Stimulated activated CD4-positive, alpha-beta T cell treated with anti-CD3 and anti-CD28 coated beads, Interleukin-12 subunit alpha, Interleukin-12 subunit beta, amount 100 ng/mL, for 48 hours (primary cell): ENCODE results near the gene ATG14.
"Not testable (repeated sequence)": the region's sequence is repeated elsewhere in the genome, so short reads cannot be mapped to it uniquely, and the experiment has no call there.

Experiments used
- DNase-seq, 3 donors: peaks; one replicate each; pipeline ENCODE4 v3.0.0-alpha.2; 2020; ENCODE audit warnings: low read depth in 2 of 3, low spot score in 1 of 3

ATG14 gene

DNA sequence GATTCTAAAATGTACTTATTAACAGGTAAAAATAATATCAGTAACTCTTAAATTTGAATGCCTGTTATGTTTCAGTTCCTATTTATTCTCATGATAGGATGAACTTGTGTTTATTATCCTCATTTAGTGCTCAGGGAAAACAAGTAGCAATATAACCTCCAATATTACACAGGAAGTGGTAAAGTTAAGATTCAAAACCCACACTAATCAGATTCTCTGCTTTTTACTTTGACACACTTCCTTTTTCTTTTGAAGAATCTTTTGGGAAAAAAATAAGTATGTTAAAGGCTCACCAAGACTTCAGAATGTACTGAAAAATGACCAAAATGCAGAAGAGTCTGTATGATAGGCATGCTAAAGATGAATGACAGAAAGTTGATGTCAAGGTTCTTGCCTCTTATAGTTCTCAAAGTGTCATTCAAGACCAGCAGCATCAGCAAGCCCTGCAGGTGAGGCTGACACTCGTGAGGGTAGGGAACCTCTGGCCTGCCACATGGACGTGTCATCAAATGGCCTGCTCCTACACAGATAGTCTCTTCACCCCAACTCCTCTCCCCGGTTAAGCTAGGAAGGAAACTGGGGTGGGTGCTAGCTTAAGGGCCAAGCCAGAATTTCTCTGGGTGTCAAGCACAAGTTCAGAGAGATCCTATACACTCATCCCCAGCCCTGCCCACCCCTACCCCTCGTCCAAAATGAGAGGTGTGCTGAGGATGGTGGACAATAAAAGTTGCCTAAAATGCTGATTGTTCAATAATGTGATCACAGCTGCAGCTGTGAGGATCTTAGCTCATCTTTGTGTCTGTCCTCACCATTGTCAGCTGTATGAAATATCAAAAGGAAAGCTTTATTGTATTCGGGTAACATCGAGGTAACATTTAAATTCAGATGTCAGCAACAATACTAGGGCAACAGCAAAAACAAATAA, 22.5 kb upstream of the ATG14 start:
- no peak for DNase-seq

DNA sequence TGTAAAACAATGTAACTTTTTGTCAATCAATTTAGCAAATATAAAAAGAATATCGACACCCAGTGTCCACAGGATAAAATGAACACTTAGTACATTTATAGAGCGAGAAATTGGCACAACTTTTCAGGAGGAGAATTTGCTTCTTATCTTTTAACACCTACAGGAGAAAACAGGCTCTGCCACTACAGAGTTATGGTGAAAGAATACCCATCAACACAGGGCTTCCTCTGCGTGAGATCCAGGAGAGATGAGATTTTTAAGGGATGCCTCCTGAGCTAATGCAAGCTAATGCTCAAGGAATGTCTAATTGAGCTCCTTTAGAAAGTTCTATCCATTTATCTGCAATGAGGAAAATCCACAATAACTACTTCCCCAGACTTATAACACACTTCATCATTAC, 21.0 kb upstream of the ATG14 start:
- no peak for DNase-seq

DNA sequence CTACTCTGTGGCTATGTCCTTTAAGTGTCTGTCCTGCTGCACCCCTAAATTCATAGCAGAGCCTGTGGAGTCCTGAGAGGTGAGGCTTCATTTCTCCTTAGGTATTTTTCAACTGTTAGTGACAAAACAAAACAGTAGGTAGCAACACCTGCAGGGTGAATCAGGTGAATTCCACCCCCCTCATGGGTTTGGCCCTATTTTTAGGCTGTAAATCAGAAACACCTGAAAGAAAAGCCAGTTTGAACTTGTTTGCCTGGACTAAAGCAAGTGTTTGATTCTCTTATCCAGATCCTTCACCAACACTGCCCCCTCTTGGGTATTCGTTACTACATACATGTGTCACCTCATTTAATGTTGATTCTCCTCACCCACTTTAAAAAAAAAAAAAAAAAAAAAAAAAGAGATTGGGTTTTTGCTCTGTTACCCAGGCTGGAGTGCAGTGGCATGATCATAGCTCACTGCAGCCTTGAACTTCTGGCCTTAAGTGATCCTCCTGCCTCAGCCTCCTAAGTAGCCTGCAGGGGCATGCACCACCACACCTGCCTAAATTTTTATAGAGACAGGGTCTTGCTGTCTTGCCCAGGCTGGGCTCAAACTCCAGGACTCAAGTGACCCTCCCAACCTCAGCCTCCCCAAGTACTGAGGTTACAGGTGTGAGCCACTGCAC, 18.5 kb upstream of the ATG14 start:
- DNase-seq: peak in 2 of 3 donors; percentile 20 to 47

DNA sequence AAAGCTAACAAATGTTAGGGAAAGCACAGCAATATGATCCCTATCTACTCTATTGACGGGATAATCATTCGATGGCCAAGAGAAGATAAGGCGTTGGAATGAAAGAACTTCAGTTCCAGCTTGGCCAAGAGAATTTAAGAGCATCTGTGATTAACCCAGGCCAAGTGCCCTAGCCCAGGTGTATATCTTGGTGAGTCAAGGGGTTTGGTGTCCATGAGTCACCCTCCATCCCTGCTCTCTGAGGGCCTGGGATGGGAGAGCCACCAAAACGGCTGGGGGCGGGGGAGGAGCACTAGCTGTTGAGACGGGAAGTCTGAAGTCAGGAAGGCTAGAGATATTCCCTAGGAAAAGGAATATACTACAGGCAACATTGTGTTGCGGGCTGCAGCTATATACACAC, 15.8 kb upstream of the ATG14 start:
- DNase-seq: no peak

DNA sequence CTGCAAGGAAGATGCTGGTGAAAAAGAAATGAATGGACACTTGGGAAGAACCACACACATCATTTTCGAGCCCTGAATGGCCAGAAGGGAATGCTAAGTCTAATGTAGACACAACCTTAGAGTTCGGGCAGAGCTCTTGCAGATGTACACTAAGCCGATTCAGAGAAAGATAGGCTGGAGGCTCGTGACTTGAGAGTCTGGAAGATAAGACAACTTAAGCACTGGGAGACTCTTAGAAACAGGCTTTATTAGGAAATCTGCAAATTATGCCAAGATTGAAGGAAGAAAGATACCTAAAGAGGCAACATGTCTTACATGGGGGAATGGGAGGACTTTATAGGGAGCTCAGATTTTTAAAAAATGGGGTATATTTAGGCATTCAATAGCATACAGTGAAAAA, 15.3 kb upstream of the ATG14 start:
- DNase-seq: no peak

DNA sequence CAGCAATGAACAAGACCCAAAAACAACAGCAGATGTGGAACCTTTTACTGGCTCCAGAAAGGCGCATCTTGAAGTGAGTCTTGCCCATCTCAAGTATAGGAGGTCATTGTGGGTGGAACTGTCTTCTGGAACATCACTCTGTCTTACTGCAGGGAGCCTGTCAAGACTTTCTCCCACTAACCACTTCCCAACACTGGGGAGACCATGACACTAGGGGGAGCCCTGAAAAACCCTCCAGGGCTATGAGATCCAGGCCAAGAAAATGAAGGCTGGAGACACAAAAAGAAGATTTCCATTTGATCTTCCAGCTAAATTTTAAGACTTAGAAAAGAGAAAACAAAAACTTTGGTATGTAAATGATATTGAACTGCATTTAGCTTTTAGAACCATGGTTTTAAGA, 13.5 kb upstream of the ATG14 start:
- DNase-seq: no peak

DNA sequence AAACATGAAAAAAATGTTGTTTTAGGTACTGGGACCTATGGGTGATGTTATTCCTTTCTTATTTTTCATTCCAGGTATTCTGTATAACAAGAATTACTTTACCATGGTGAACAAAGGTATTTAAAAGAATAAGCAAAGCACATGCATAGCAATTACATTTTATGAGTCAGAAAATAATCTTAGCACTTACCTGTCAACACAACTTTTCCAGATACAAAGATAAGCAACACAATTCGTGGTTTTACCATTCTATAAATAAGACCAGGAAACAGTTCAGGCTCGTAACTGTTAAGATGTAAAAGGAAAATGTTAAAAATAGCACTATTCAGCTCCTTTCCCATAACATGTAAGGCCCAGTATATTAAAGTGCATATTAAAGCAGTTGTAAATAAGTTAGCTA, 12.3 kb upstream of the ATG14 start:
- DNase-seq: no peak

DNA sequence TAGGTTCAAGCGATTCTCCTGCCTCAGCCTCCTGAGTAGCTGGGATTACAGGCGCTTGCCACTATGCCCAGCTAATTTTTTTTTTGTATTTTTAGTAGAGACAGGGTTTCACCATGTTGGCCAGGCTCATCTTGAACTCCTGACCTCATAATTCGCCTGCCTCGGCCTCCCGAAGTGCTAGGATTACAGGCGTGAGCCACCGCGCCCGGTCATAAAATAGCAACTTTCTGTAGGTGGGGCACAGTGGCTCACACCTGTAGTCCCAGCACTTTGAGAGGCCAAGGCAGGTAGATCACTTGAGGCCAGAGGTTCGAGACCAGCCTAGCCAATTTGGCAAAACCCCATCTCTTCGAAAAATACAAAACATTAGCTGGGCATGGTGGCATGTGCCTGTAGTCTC, 10.7 kb upstream of the ATG14 start:
- DNase-seq: not testable (repeated sequence)

DNA sequence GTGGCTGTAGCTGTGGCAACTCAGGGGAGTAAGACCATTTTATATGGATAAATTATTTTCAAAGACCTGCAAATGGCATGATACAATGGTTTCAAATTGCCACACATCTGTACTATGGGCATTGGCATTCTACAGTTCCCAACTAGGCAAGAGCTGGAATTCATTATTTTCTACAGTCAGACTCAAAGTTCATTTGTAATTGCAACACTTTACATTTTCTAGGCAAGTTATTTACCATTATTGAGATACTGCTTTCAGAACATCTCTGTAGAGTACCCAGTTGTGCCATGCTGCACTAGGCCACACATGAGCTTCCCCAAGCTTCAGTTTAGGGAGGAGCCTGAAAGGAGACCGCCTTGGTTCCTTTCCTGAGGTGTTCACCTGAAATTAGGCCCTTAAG, 8.0 kb upstream of the ATG14 start:
- DNase-seq: no peak

DNA sequence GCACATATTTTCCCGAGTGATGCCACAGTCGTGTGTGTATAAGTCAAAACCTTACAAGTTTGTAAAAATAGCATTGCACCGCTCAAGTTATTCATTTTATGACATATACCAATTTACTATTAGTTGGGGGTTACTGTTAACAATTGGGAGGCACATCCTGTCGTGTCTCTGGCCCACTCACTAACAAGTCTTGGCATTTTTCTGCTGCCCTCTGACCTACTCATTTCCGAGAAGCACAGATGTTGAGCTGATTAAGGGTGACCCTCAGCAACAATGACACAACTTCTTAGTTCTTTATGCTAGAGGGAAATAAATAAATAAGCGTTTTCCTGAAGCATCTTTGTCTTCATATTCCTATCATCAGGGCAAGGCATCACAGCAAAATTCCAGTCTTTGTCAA, 6.8 kb upstream of the ATG14 start:
- no peak for DNase-seq

DNA sequence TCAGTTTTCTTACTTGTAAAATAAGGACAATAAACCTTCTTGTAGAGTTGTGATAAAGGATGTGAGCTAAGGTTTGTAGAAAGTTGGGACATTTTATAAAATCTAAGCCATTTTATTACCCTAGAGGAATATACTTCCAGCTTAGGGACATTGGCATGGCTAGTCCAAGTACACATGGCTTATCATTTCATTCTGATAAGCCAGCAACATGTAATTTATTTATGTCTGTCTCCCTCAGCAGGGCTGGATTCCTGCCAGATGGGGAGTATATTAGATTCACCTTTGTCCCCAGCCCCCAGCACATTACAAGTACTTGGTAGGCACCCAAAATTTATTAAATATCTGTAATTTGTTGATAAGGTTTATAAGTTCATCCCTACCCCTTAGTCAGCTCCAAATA, 6.3 kb upstream of the ATG14 start:
- DNase-seq: no peak

DNA sequence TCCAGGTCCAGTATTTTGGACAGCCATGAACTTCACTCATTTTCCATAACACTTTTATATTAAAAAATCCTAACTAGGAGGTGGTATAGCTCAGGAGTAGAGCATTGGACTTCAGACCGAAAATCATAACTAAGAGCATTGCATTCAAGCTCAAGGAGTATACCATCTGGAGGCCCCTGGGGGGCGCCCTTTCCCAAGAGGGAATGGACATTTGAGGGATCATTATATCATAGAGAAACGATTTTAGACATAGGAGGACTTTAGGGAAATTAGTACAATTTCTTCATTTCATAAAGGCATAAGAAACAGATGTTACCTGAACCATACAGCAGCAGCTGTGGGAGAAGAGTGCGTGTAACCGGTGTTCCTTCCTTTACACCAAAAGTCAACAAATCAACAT, 5.2 kb upstream of the ATG14 start:
- no peak for DNase-seq

DNA sequence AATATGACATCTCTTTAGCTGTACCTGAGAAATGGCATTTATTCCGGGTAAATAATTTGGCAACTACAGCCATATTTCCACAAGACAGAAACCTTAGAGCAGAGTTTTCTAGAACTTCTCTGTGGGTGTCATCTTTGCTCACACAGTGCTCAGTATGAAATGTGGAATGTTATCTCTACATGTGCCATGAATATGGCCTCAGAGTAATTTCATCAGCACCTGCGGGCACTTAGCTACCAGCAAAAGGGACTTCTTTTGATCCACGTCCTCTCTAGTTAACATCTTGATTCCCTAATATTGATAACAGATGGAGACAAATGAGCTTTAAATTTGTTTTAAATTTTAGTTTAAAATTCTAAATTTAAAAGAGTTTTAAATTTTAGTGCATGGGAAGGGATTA, 2.9 kb upstream of the ATG14 start:
- no peak for DNase-seq

DNA sequence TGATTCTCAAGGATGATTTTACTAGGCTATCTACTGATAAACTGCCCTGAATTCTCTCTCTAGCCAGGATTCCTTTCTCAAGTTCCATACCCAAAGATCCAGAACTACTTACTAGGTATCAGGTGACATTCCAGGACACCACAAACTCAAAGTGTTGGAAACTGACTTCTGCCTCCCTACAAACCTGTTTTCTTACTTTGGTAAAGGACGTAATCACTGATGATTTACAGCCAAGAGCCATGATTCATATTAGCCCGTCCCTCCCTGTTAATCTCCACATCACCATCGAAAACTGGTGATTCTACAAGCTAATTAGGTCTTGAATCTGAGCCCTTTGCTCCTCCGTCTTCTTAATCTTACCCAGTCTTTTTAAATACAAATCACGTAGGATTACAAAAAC, 1.0 kb upstream of the ATG14 start:
- DNase-seq: no peak

DNA sequence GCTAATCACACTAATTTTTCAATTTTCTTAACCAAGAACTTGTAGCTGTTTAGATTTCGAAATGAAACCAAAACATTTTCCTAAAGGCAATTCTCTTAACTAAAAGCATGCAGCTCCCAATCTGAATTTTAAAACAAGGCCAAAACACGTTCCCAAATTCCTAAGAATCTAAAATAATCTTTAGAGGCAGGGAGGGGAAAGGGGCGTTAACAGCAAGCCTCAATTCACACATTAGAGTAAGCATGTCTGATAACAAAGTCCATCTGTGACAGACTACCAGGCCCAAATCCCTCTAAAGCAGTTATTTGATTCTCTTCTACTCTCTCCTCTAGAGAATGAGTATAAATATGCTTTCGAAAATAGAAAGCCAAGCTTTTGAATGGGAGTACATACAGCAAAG, 754 bp downstream of the ATG14 start:
- DNase-seq: no peak

DNA sequence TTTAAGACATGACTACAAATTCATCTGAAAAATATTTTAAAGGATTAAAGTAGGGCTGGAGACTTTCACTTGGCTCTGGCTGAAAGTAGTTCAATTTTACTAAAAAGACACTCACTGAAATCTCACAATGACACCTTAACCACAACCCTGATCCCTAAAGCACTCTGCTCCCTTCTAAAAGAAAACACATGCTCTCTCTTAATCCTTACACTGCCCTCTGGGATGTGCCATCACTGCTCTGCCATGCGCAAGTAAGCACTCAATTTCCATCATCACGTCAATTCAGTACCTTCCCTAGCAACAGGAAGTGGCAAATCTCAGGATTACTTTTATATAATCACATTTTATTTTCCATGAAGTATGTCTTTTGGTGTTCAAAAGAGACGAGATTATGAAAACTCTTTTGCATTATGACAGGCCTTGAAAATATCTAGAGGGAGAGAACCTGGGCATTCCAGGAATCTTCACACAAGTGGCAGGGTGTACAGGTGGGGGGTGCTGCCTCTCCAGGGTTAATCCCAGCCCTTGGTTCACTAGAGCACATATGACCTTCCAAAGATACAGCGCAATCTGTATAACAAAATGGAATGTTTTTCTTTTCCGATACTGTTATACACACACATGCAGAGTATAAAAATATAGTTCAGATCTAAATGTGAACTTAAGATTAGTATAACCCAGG, 7.3 kb downstream of the ATG14 start:
- DNase-seq: no peak

DNA sequence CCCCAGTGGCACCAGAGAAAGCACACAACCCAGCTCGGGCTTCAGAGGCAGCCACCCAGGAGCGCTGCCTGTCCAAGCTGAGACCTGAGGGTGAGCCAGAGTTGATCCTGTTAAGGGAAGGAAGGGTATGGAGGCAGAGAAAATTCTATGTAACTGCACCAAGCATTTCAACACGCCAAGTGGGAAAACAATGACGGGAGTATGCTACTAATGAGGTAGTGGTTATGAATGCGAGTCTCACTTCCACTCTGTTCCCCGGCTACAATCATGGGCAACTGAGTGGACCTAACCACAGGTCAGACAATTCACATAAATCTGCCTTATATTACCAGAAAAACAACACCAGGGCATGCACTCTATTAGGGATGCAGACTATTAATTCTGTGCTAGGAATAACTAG, 9.9 kb downstream of the ATG14 start:
- DNase-seq: no peak

DNA sequence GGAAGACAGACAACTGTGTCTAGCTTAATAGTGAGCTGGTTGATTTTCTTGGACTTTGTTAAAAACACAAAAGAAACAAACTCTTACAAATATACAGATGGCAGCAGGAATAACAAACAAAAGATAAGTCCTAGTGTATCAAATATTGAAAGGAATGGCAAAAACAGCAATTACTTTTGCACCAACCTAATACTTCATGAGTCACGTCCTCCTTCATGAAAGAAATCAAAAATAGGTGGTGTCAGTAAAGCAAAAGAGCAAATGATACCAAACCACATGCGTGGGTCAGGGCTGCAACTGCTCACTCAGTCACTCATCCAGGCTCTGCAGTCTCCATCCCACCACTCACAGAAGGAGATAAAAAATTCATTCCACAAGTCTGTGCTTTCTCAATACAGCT, 11.8 kb downstream of the ATG14 start:
- no peak for DNase-seq

DNA sequence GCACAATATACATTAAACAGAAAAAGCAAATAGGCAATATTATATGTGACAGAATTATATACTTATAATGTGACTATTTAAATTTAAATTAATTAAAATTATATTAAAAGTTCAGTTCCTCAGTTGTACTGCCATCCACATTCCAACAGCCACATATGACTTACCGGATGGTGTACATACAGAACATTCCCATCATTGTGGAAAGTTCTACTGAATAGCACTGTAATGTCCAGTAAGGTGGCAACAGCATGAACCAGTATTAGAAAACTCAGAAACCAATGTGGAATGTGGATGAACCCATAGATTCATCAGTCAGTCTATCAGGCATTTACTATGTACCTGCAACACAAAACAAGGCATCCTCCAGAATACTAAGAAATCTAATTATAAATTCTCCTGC, 12.4 kb downstream of the ATG14 start:
- DNase-seq: no peak

DNA sequence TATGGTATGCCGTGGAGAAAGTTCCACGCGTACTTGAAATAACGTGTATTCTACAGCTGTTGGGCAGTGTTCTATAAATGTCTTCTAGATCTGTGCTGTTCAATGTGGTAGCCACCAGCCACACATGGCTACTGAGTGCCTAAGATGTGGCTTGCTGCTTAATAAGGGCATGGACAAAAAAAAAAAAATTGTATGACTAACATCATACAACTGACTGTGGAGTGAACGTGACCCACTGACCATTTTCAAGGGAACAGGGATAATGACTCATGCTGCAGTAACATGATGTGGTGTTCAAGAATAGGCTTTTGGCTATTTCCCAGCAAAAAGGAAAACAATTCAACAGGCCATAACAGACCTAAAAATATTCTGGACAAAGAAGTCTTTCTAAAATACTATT, 13.0 kb downstream of the ATG14 start:
- no peak for DNase-seq

DNA sequence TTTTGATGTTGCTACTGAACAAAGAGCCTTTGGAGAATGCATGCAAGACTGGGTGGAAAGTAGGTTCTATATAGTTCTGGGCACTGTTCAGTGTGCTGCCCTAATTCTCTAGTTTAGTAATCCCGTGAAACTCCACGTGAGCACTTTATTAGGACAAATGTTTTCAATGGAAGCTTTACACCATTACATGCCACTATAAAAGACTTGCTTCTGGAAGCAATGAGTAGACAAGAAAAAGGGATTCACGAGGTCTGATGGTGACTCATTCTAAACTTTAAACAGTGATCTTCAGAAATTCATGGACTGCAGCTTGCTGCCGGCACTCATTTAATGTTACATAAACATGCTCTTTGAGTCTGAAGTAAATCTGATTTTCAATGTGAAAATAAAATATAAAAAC, 22.3 kb downstream of the ATG14 start:
- DNase-seq: no peak

DNA sequence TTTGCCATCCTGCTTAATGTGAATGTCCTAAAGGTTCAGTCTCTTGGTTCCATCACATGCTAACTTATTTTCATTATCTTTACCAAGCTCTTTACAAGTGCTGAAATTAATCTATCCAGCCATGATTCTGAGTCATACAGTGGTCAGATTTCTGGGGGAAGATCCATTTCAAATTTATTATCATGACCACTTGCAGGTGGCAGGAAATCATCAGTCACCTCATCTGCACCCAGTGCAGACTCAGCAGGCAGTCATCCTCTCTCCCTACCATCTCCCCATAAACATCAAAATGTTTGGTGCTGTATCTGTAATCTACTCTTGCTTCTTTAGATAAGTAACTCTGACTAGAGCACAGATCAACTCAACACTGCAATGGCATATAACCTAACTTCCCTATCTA, 23.5 kb downstream of the ATG14 start:
- no peak for DNase-seq
